Activated T-helper 1 cell treated with anti-CD3 and anti-CD28 coated beads, Interleukin-12 subunit alpha, Interleukin-12 subunit beta, Interleukin-2, Interleukin-4 antibody, amounts not matched to agents 30 ng/mL and 10 ng/mL and 1 ng/mL, durations not matched to agents 14 hours and 24 hours and 36 hours (primary cell): Measurements from ENCODE around the gene PRRC1. TPM values are rescaled to one million over a fixed set of nuclear protein-coding genes. Genes with fewer than 3 reads are reported as not detected.

Source experiments
- DNase-seq: peaks from one replicate; pipeline ENCODE4 v3.0.0; 2021; ENCODE audit warnings: low spot score
- H3K27ac Mint-ChIP-seq: one replicate; pipeline ENCODE4 v1.8.0; 2021; ENCODE audit warnings: mild to moderate bottlenecking, mixed read lengths
- H3K27me3 Mint-ChIP-seq: one replicate; pipeline ENCODE4 v1.8.0; 2022; ENCODE audit warnings: mild to moderate bottlenecking, moderate library complexity, mixed read lengths; ENCODE audit not compliant: insufficient read depth
- H3K36me3 Mint-ChIP-seq: one replicate; pipeline ENCODE4 v1.8.0; 2021; ENCODE audit warnings: low read depth, mixed read lengths
- H3K4me1 Mint-ChIP-seq: one replicate; pipeline ENCODE4 v1.8.0; 2021; ENCODE audit warnings: low read depth, mixed read lengths
- H3K4me3 Mint-ChIP-seq: one replicate; pipeline ENCODE4 v1.8.0; 2021; ENCODE audit warnings: mild to moderate bottlenecking, moderate library complexity, mixed read lengths
- H3K9me3 Mint-ChIP-seq: one replicate; pipeline ENCODE4 v1.8.0; 2021; ENCODE audit warnings: mixed read lengths
- intact Hi-C: fragments of 100-400 bp; cut with micrococcal nuclease; formaldehyde crosslinking; loops from one replicate; pipeline ENCODE4 v1.15.1; 2024
- total RNA-seq: library from RNA; stranded (reverse); gene quantifications from 2 replicates; pipeline ENCODE4 v1.2.3, GENCODE V29; 2022

The PRRC1 gene
- total RNA-seq, 1 donor from 2014 or later = 52.9 TPM

GRCh38 chr5:127551410-127552041, 34.1 kb downstream of the PRRC1 start:
- no peak for DNase-seq
- Mint-ChIP-seq H3K4me1 (peaks cover under 1% of the 10 kb centered on the region), H3K27ac (no peak overlapping the region), H3K36me3 (peaks cover 29% of the 10 kb centered on the region), H3K27me3 (no peaks in the 10 kb centered on the region), H3K9me3 (no peaks in the 10 kb centered on the region), H3K4me3 (no peak overlapping the region)
- intact Hi-C loops = no loop called here

- Mint-ChIP-seq H3K27ac (no peak overlapping the region), H3K4me1 (no peaks in the 10 kb centered on the region), H3K27me3 (no peaks in the 10 kb centered on the region), H3K9me3 (no peaks in the 10 kb centered on the region), H3K36me3 (peaks cover 22% of the 10 kb centered on the region), H3K4me3 (no peak overlapping the region)
- DNase-seq = no peak
- intact Hi-C loops = no loop called here
Observed at GRCh38 chr5:127555826-127556225, 38.4 kb downstream of the PRRC1 start.

- Mint-ChIP-seq H3K4me3 (no peak overlapping the region), H3K27me3 (no peaks in the 10 kb centered on the region), H3K36me3 (peaks cover 20% of the 10 kb centered on the region), H3K4me1 (no peaks in the 10 kb centered on the region), H3K9me3 (no peaks in the 10 kb centered on the region), H3K27ac (no peak overlapping the region)
- DNase-seq = no peak
- intact Hi-C loops = no loop called here
Observed at GRCh38 chr5:127556609-127557334, 39.3 kb downstream of the PRRC1 start.

- Mint-ChIP-seq H3K27ac (no peak overlapping the region), H3K27me3 (no peaks in the 10 kb centered on the region), H3K4me1 (no peaks in the 10 kb centered on the region), H3K9me3 (no peaks in the 10 kb centered on the region), H3K4me3 (no peak overlapping the region), H3K36me3 (peaks cover 16% of the 10 kb centered on the region)
- intact Hi-C loops = no loop called here
- no peak for DNase-seq
Observed at GRCh38 chr5:127558273-127558672, 40.8 kb downstream of the PRRC1 start.

GRCh38 chr5:127561254-127561653, 43.8 kb downstream of the PRRC1 start:
- intact Hi-C loops = loop anchor here (5.0 to 10.0 kb wide), 4 partner anchors 194 to 936 kb away; partner anchors contain the start of gene SLC12A2
- Mint-ChIP-seq H3K4me1 (peaks cover 8% of the 10 kb centered on the region), H3K27me3 (peaks cover 3% of the 10 kb centered on the region)

GRCh38 chr5:127562252-127562651, 44.8 kb downstream of the PRRC1 start:
- Mint-ChIP-seq H3K27me3 (peaks cover 11% of the 10 kb centered on the region), H3K27ac (no peak overlapping the region), H3K4me1 (peaks cover 12% of the 10 kb centered on the region), H3K36me3 (peaks cover 7% of the 10 kb centered on the region), H3K9me3 (no peaks in the 10 kb centered on the region), H3K4me3 (no peak overlapping the region)
- no peak for DNase-seq
- intact Hi-C loops = loop anchor here (5.0 to 10.0 kb wide), 4 partner anchors 193 to 935 kb away; partner anchors contain the start of gene SLC12A2

More at GRCh38 chr5:127561254-127561653, 43.8 kb downstream of the PRRC1 start:
- no peaks in the 10 kb centered on the region for H3K9me3 Mint-ChIP-seq
- peaks cover 7% of the 10 kb centered on the region for H3K36me3 Mint-ChIP-seq
- H3K4me3 Mint-ChIP-seq = no peak overlapping the region
- DNase-seq = no peak
- H3K27ac Mint-ChIP-seq = no peak overlapping the region

- H3K27me3 Mint-ChIP-seq = peaks cover 11% of the 10 kb centered on the region
- DNase-seq = no peak
- H3K27ac Mint-ChIP-seq = no peak overlapping the region
- intact Hi-C loops = loop anchor here (5.0 to 10.0 kb wide), 4 partner anchors 192 to 934 kb away; partner anchors contain the start of gene SLC12A2
- H3K4me3 Mint-ChIP-seq = no peak overlapping the region
- peaks cover 15% of the 10 kb centered on the region for H3K4me1 Mint-ChIP-seq
- H3K36me3 Mint-ChIP-seq = peaks cover 4% of the 10 kb centered on the region
- H3K9me3 Mint-ChIP-seq = no peaks in the 10 kb centered on the region
Observed at GRCh38 chr5:127563136-127563535, 45.7 kb downstream of the PRRC1 start.

GRCh38 chr5:127564002-127564769, 46.7 kb downstream of the PRRC1 start:
- intact Hi-C loops = loop anchor here (1.0 to 10.0 kb wide), 6 partner anchors 191 to 1111 kb away; partner anchors contain the start of gene SLC12A2
- DNase-seq = peak; percentile 16
- no peak overlapping the region for H3K4me3 Mint-ChIP-seq

GRCh38 chr5:127565586-127566270, 48.3 kb downstream of the PRRC1 start:
- intact Hi-C loops = loop anchor here (10.0 kb wide), 2 partner anchors 189 to 339 kb away; no protein-coding TSS in a partner anchor
- Mint-ChIP-seq H3K36me3 (no peaks in the 10 kb centered on the region), H3K27me3 (peaks cover 11% of the 10 kb centered on the region), H3K27ac (no peak overlapping the region), H3K4me1 (peaks cover 15% of the 10 kb centered on the region), H3K4me3 (no peak overlapping the region), H3K9me3 (no peaks in the 10 kb centered on the region)
- DNase-seq = no peak

More at GRCh38 chr5:127564002-127564769, 46.7 kb downstream of the PRRC1 start:
- Mint-ChIP-seq H3K27me3 (peaks cover 11% of the 10 kb centered on the region), H3K4me1 (peaks cover 15% of the 10 kb centered on the region), H3K27ac (no peak overlapping the region), H3K36me3 (peaks cover 2% of the 10 kb centered on the region), H3K9me3 (no peaks in the 10 kb centered on the region)

GRCh38 chr5:127567026-127567768, 49.8 kb downstream of the PRRC1 start:
- intact Hi-C loops = loop anchor here (10.0 kb wide), 2 partner anchors 188 to 338 kb away; no protein-coding TSS in a partner anchor
- H3K27me3 Mint-ChIP-seq = peaks cover 12% of the 10 kb centered on the region
- no peak overlapping the region for H3K27ac Mint-ChIP-seq
- H3K4me1 Mint-ChIP-seq = peaks cover 19% of the 10 kb centered on the region
- no peaks in the 10 kb centered on the region for H3K36me3 Mint-ChIP-seq
- no peaks in the 10 kb centered on the region for H3K9me3 Mint-ChIP-seq
- H3K4me3 Mint-ChIP-seq = no peak overlapping the region
- no peak for DNase-seq

GRCh38 chr5:127568166-127568565, 50.7 kb downstream of the PRRC1 start:
- peaks cover 20% of the 10 kb centered on the region for H3K4me1 Mint-ChIP-seq
- no peak overlapping the region for H3K4me3 Mint-ChIP-seq
- H3K27ac Mint-ChIP-seq = no peak overlapping the region
- H3K9me3 Mint-ChIP-seq = no peaks in the 10 kb centered on the region
- no peak for DNase-seq
- intact Hi-C loops = loop anchor here (10.0 kb wide), 2 partner anchors 187 to 337 kb away; no protein-coding TSS in a partner anchor
- peaks cover 12% of the 10 kb centered on the region for H3K27me3 Mint-ChIP-seq
- H3K36me3 Mint-ChIP-seq = no peaks in the 10 kb centered on the region
